GM23338 (cell line): ENCODE results near the gene NPHP4. TPM values are rescaled to one million over a fixed set of nuclear protein-coding genes. Genes with fewer than 3 reads are reported as not detected.
A peak's percentile ranks its signal among the peaks of the same experiment; 100 is the strongest.

Experiments
- ATAC-seq: fragments of 200-7000 bp; cut with Tn5 transposase; 3 replicates; pipeline ENCODE4 v1.9.1; 2020
- DNase-seq: peaks from one replicate; pipeline ENCODE4 v3.0.0-alpha.2; 2015; ENCODE audit warnings: low spot score
- H2AFZ ChIP-seq: fragments of 200-600 bp; sonication (generic); 2 replicates; pipeline ENCODE4 v1.8.0; 2016; ENCODE audit warnings: antibody characterized with exemption, mild to moderate bottlenecking, moderate library complexity
- H3F3A ChIP-seq: fragments of 200-600 bp; sonication (generic); replicated peaks from 2 replicates; pipeline ENCODE4 v1.8.0; 2017; ENCODE audit warnings: antibody characterized with exemption, mixed run types, low read depth
- H3K27ac ChIP-seq: fragments of 200-600 bp; sonication (generic); 2 replicates; pipeline ENCODE4 v1.6.1; 2016; ENCODE audit warnings: low read depth
- H3K27me3 ChIP-seq: fragments of 200-600 bp; sonication (generic); 2 replicates; pipeline ENCODE4 v1.8.0; 2016; ENCODE audit warnings: mild to moderate bottlenecking, mixed run types, moderate library complexity; ENCODE audit not compliant: insufficient read depth
- H3K36me3 ChIP-seq: fragments of 200-600 bp; sonication (generic); 2 replicates; pipeline ENCODE4 v1.8.0; 2016; ENCODE audit warnings: mild to moderate bottlenecking; ENCODE audit not compliant: insufficient read depth
- H3K4me1 ChIP-seq: fragments of 200-600 bp; sonication (generic); 2 replicates; pipeline ENCODE4 v1.8.0; 2016; ENCODE audit warnings: mild to moderate bottlenecking, moderate library complexity; ENCODE audit not compliant: insufficient read depth
- H3K4me2 ChIP-seq: fragments of 200-600 bp; sonication (generic); 2 replicates; pipeline ENCODE4 v1.7.1; 2017; ENCODE audit warnings: mixed run types
- H3K4me3 ChIP-seq: fragments of 200-600 bp; sonication (generic); 2 replicates; pipeline ENCODE4 v1.6.1; 2016; ENCODE audit warnings: mixed run types
- H3K79me2 ChIP-seq: fragments of 200-600 bp; sonication (generic); replicated peaks from 2 replicates; pipeline ENCODE4 v1.8.0; 2017; ENCODE audit warnings: mild to moderate bottlenecking; ENCODE audit not compliant: insufficient read depth
- H3K9me2 ChIP-seq: fragments of 200-600 bp; sonication (generic); 2 replicates; pipeline ENCODE4 v1.8.0; 2017; ENCODE audit not compliant: insufficient read depth
- H4K20me1 ChIP-seq: fragments of 200-600 bp; sonication (generic); replicated peaks from 2 replicates; pipeline ENCODE4 v1.8.0; 2017; ENCODE audit warnings: mild to moderate bottlenecking; ENCODE audit not compliant: insufficient read depth
- H3K27ac Mint-ChIP-seq: 2 replicates; pipeline ENCODE4 v1.8.0; 2020; ENCODE audit warnings: inconsistent platforms, mild to moderate bottlenecking, moderate library complexity, mixed read lengths
- H3K27me3 Mint-ChIP-seq: 3 replicates; pipeline ENCODE4 v1.8.0; 2022; ENCODE audit warnings: low read depth, mild to moderate bottlenecking, moderate library complexity, mixed read lengths, inconsistent platforms; ENCODE audit not compliant: insufficient read depth, poor library complexity
- H3K36me3 Mint-ChIP-seq: 3 replicates; pipeline ENCODE4 v1.8.0; 2021; ENCODE audit warnings: low read depth, mild to moderate bottlenecking, inconsistent platforms, moderate library complexity, mixed read lengths
- H3K4me1 Mint-ChIP-seq: 3 replicates; pipeline ENCODE4 v1.8.0; 2020; ENCODE audit warnings: mild to moderate bottlenecking, inconsistent platforms, mixed read lengths
- H3K4me3 Mint-ChIP-seq: 3 replicates; pipeline ENCODE4 v1.8.0; 2021; ENCODE audit warnings: moderate library complexity, mild to moderate bottlenecking, inconsistent platforms, mixed read lengths
- H3K9me3 Mint-ChIP-seq: 3 replicates; pipeline ENCODE4 v1.8.0; 2020; ENCODE audit warnings: moderate library complexity, mild to moderate bottlenecking, inconsistent platforms, mixed read lengths
- CREB1 ChIP-seq: fragments of 250-450 bp; sonication (Bioruptor Pico); IDR thresholded peaks from 2 replicates; pipeline ENCODE4 v1.5.0; 2020; ENCODE audit warnings: low read depth, mild to moderate bottlenecking, moderate library complexity
- CTCF ChIP-seq, 2 experiments: fragments of 200-600 bp in 1 of 2; sonication (generic) in 1 of 2; conservative IDR thresholded peaks; 2 replicates each; pipeline versions ENCODE4 v1.5.1 to v1.6.1; 2016 to 2017; ENCODE audit warnings: antibody characterized with exemption in 2 of 2, low read depth in 2 of 2, mild to moderate bottlenecking in 2 of 2, moderate library complexity in 1 of 2
- ETS1 ChIP-seq: IDR thresholded peaks from 2 replicates; pipeline ENCODE4 v1.6.1; 2016; ENCODE audit warnings: antibody characterized with exemption
- EZH2 ChIP-seq: fragments of 200-600 bp; sonication (generic); IDR thresholded peaks from one replicate; pipeline ENCODE4 v1.8.0; 2017; ENCODE audit warnings: antibody characterized with exemption, mild to moderate bottlenecking, low read depth; ENCODE audit not compliant: unreplicated experiment
- EZH2phosphoT487 ChIP-seq: fragments of 200-600 bp; sonication (generic); IDR thresholded peaks from one replicate; pipeline ENCODE4 v1.8.1; 2018; ENCODE audit warnings: antibody characterized with exemption; ENCODE audit not compliant: unreplicated experiment
- JUNB ChIP-seq: IDR thresholded peaks from one replicate; pipeline ENCODE4 v1.6.1; 2016; ENCODE audit warnings: antibody characterized with exemption; ENCODE audit not compliant: unreplicated experiment
- NANOG ChIP-seq: IDR thresholded peaks from 2 replicates; pipeline ENCODE4 v1.6.1; 2016; ENCODE audit warnings: antibody characterized with exemption, borderline replicate concordance
- POLR2AphosphoS5 ChIP-seq: IDR thresholded peaks from 2 replicates; pipeline ENCODE4 v1.6.1; 2016; ENCODE audit warnings: antibody characterized with exemption, low read depth
- REST ChIP-seq: IDR thresholded peaks from one replicate; pipeline ENCODE4 v1.6.1; 2018; ENCODE audit warnings: antibody characterized with exemption; ENCODE audit not compliant: unreplicated experiment
- STAT1 ChIP-seq: IDR thresholded peaks from one replicate; pipeline ENCODE4 v1.6.1; 2016; ENCODE audit warnings: antibody characterized with exemption; ENCODE audit not compliant: unreplicated experiment
- ZNF114 ChIP-seq: fragments of 250-450 bp; sonication (Bioruptor Pico); IDR thresholded peaks from 2 replicates; pipeline ENCODE4 v1.5.0; 2020; ENCODE audit warnings: mild to moderate bottlenecking, moderate library complexity
- ZNF331 ChIP-seq: fragments of 250-450 bp; sonication (Bioruptor Pico); IDR thresholded peaks from 2 replicates; pipeline ENCODE4 v1.5.0; 2020; ENCODE audit warnings: low read depth, mild to moderate bottlenecking, moderate library complexity
- ZNF462 ChIP-seq: fragments of 250-450 bp; sonication (Bioruptor Pico); IDR thresholded peaks from 2 replicates; pipeline ENCODE4 v1.5.0; 2020; ENCODE audit warnings: mild to moderate bottlenecking, moderate library complexity
- polyA plus RNA-seq: library from polyadenylated mRNA; unstranded; fragments of >200 nt; fragmentation: Nextera tagmentation; extraction: Ambion mirVana; gene quantifications from 2 replicates; pipeline ENCODE4 v1.2.1, GENCODE V29; 2016
- total RNA-seq: library from RNA; depleted of rRNA; stranded (reverse); fragments of >200 nt; shearing (Covaris generic); gene quantifications from 2 replicates; pipeline ENCODE4 v1.2.3, GENCODE V29; 2014

Gene NPHP4
- total and polyA plus RNA-seq, 2 experiments from 2014 or later, result 2.5 to 12.4 TPM

GRCh38 chr1:5993556-5994491, 1.6 kb upstream of the NPHP4 start:
- H3K27ac Mint-ChIP-seq, result no peak overlapping the region
- Histone ChIP-seq H3K4me3 (peak overlapping the region; percentile 84), H3K4me2 (peak overlapping the region; percentile 96), H3K9me2 (no peaks in the 10 kb centered on the region), H3K27ac (no peak overlapping the region), H3K27me3 (peaks cover 36% of the 10 kb centered on the region), H3K79me2 (no peaks in the 10 kb centered on the region), H4K20me1 (peaks cover 9% of the 10 kb centered on the region), H2AFZ (peak overlapping the region; percentile 91), H3K4me1 (peaks cover 12% of the 10 kb centered on the region), H3F3A (no peaks in the 10 kb centered on the region), H3K36me3 (no peaks in the 10 kb centered on the region)
- peaks cover 23% of the 10 kb centered on the region for H3K4me1 Mint-ChIP-seq
- TF ChIP-seq POLR2AphosphoS5, result no peak
- TF ChIP-seq ZNF114 (CRISPR knock-in tag), result no peak
- TF ChIP-seq ZNF331 (CRISPR knock-in tag), result no peak
- no peak for TF ChIP-seq JUNB
- no peak for TF ChIP-seq CTCF (conservative IDR thresholded peaks at IDR 0.05; ENCODE audit: low read depth in 2 of 2)
- TF ChIP-seq CREB1, result no peak
- no peak for TF ChIP-seq ZNF462
- no peak for TF ChIP-seq EZH2phosphoT487
- TF ChIP-seq REST, result no peak
- no peak for TF ChIP-seq ETS1
- TF ChIP-seq STAT1, result no peak
- TF ChIP-seq NANOG, result no peak
- no peak for TF ChIP-seq EZH2
- H3K9me3 Mint-ChIP-seq, result no peaks in the 10 kb centered on the region
- no peaks in the 10 kb centered on the region; the same call in 2 of the 3 replicates for H3K36me3 Mint-ChIP-seq
- peaks cover 33% of the 10 kb centered on the region for H3K27me3 Mint-ChIP-seq
- peak overlapping the region; percentile 84 for H3K4me3 Mint-ChIP-seq
- DNase-seq, result peak; percentile 67
- peak; percentile 2 for ATAC-seq
